Stomach (tissue), 4 donors: Measurements from ENCODE around the gene GNL3.

Source experiments
- POLR2A ChIP-seq, 4 donors: fragments of 450-650 bp; IDR thresholded peaks; one replicate each; pipeline ENCODE4 v1.6.1; 2016; ENCODE audit warnings: antibody characterized with exemption in 4 of 4, control low read depth in 2 of 4, mild to moderate bottlenecking in 1 of 4, moderate library complexity in 1 of 4
- TF ChIP-seq, protein P1 (sequence below), 7 experiments: fragments of 450-650 bp in 4 of 7; fragments of 200-600 bp in 3 of 7; sonication (generic) in 3 of 7; IDR thresholded peaks; one replicate each; pipeline ENCODE4 v1.5.1; 2016 to 2019; ENCODE audit warnings: antibody characterized with exemption in 7 of 7, control low read depth in 2 of 7, mild to moderate bottlenecking in 1 of 7

- TF ChIP-seq, protein P1, sequence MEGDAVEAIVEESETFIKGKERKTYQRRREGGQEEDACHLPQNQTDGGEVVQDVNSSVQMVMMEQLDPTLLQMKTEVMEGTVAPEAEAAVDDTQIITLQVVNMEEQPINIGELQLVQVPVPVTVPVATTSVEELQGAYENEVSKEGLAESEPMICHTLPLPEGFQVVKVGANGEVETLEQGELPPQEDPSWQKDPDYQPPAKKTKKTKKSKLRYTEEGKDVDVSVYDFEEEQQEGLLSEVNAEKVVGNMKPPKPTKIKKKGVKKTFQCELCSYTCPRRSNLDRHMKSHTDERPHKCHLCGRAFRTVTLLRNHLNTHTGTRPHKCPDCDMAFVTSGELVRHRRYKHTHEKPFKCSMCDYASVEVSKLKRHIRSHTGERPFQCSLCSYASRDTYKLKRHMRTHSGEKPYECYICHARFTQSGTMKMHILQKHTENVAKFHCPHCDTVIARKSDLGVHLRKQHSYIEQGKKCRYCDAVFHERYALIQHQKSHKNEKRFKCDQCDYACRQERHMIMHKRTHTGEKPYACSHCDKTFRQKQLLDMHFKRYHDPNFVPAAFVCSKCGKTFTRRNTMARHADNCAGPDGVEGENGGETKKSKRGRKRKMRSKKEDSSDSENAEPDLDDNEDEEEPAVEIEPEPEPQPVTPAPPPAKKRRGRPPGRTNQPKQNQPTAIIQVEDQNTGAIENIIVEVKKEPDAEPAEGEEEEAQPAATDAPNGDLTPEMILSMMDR (IDR thresholded peaks at IDR 0.05) = no peak
- no peak for TF ChIP-seq POLR2A (IDR thresholded peaks at IDR 0.05)
These were observed 19.0 kb downstream of the GNL3 start for GRCh38 chr3:52704611-52705437.
